DMS153 (cell line): Measurements from ENCODE around the gene CXXC4.

ENCODE experiments used
- DNase-seq: peaks from one replicate; lab custom pipeline; 2025; lab: John Stamatoyannopoulos, UW

CXXC4 gene

DNA sequence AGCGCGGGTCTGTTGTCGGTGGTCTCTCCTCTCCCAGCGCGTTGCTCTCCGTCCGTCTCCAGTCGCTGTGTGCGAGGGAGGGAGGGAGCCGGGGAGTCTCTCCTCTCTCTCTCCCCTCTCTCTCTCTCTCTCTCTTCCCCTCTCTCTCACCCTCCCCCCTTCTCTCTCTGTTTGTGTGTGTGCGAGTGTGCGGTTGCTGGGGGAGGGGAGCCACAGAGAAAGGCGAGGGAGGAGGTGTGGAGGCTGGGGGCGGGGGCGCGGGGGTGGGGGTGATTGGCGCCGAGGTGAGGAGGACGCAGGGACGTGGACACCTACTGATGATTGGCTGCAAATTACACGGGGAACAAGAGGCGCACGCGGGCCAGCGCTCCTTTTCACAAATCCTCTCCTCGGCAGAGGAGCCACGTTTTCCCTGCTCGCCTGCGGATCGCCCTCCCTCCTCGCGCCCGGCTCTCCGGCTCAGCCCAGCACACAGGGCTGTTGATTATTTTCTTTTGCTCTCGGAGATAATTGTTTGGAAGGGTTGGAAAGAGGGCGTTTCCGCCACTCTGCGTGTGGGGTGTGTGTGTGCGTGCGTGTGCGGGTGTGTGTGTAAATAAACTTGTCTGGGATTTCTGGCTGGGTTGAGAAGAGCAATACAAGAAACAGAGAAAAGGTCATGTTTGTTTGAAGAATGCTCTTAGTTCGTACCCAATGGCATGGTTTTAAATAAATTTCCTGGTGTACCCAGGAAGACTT, at the start of gene CXXC4:
Gene CXXC4 (minus strand): TSS at position 73 of the 738 bp plus-strand sequence. CDS start 3,092 bp downstream, outside the sequence.
- DNase-seq, result peak; percentile 91

DNA sequence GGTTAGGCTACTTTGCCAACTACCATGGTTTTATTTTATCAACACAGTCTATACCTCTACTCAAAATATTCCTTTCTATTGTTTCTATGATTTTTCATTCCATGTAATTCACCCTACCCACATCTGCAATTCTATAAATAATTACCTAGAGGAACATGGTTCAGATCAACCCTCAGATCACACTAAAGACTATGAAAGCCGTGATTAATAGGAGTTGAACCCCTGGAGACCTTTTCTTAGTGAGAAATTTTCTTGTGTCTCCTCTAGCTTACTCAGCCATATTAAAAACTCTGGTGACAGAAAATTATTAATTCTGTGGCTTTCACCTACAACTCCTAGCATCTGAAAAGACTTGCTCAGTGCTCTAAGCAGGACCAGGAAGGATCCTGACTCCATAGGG, 38.5 kb upstream of the CXXC4 start:
- DNase-seq, result no peak

DNA sequence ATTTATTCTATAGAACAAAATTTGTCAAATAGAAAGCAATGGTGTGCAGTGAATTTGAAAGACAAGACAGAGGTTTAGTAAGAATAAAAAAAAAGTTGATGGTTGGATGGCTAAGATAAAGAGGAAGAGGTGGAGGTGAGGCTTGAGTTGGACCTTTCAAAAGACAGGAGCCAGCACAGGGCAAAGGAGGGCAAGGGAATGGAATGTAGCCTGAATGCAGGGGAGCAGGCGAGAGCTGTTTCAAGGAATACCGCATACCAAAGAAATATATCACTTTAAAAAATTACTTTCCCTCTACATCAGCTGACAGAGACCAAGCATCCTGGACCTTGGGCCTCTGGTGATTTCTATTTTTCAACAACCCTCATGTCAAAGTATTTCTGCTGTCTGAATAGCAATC, 38.0 kb upstream of the CXXC4 start:
- DNase-seq, result no peak

DNA sequence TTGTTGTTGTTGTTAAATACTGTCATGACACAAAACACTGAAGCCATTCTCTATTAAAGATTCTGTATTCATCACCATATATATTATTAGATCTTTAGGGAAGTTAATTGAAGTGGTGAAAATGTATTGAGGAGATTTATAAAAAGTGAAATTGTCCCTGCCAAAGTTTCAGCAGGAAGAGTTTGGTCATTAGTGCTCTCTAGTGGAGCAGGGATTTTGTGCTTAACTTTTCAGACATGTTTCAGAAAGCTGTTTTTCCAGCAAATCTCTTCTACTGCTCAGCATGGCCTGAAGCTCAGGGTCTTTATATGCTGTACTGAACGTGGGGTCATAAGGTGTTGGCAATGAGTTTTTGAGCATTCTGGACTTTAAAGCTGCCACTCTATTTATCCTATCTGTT, 36.7 kb upstream of the CXXC4 start:
- no peak for DNase-seq

DNA sequence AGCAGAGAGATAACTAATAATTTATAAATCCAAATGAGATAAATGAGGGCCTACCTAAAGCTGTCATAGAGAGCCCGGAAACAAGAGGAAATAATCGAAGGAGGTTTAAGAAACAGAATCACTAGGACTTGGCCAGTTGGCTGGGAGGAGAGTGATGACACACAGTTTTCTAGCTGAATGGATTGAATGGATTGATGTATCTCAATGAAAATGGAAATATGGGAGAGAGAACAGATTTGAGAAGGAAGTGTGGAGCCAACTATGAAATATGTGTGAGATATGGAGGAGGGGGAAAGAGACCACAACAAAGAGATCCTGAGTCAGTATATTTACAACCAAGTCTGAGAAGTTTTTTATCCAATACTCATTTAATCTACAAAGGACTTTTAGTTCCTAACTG, 35.7 kb upstream of the CXXC4 start:
- DNase-seq, result no peak

DNA sequence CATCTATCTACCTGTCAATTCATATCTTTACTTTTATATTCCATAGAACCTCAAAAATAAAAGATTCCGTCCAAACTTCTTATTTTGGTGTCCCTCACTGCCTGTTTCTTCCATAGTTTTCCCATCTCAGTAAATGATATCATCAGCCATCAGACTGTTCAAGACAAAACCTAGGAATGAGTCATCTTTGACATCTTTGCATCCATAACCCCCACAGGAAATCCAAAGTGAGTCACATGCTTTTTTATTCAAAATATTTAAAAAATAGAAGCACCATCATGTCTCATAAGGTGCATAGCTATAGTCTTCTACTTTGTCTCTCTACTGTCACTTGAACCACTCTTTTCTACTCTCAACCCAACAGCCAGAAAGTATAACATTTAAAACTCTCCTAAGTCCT, 29.9 kb upstream of the CXXC4 start:
- DNase-seq, result no peak

DNA sequence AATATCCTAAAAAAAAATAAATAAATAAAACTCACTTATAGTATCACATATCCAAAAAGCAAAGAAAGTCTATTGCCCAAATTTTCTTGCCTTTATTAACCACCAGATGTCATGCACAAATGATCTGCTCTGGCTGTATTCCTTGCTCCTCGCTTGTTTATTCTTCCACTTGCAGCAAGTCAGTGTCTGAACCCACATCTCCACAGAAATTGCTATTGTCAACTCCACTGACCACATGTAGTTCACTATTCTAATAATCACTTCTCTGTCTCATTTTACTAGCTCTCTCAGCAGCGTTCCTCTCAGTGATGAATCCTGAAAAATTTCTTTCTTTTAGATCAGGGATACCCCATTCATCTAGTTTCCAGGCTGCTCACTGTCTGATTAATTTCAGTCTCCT, 29.3 kb upstream of the CXXC4 start:
- DNase-seq, result no peak

DNA sequence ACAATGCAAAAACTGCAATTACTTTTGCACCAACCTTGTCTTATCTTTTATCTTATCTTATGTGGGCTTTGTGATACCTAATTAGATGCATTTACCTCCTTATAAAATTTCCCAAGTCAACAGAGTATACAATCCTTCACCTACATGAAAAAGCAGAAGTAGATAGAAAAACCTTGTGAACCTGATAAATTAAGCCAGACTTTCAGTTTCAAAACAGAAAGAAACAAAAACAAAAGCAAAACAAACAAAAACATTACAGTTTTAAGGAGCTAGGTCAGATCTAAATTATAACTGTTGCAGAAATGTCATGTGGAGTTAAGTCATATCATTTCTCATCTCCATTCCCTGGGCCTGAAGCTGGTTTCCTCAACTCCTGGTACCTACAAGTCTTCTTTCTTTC, 24.9 kb upstream of the CXXC4 start:
- no peak for DNase-seq

DNA sequence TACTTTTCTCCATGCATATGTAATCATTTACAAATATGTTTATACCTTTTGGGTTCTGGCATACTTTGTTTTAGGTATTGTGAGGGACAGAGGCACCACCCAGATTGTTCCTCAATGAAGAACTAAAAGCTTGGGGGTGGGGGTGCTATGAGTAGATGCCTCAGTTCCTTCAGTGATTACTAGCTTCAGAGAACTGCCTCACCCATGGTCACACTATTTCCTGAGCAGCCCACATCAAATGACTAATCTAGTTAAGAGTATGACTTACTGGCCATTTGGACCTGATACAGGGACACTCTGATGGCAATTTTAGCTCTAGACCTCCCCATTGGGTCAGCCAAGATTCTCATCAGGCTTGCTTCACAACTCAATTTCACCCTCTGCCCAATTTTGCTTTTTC, 22.2 kb upstream of the CXXC4 start:
- DNase-seq, result no peak

DNA sequence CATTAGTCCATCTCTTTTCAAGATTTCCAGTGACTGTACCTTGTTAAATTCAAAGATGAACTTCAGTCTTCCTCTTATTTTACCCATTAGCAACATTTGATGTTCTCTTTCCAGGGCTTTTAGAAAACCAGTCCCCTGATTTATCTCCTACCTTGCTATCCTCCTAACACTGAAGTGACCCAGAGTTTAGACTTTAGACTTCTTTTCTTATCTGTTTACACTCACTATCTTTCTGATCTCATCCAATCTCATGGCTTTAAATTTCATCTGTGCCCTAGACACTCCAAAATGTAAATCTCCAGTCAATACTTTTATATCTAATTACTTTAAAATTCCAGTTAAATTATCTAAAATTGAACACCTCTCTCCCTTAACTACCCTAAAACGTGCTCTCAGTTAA, 13.5 kb upstream of the CXXC4 start:
- no peak for DNase-seq

DNA sequence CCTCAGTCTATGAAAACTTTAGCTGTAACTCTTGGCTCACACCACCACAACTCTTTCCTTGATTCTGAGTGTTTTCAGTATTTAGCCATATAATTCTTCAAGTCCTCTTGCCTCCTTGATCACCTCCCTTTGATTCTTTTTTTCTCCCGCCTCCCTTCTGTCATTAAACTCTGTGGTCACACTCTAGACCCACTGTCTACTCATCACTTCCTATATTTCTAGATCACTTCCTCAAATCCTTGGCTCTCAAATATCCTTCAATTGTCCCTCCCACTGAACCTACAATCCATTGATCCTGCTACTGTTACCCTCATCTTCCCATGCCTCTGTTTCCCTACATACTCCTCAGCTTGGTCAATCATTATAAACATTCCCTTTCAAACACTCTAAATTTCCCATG, 12.4 kb upstream of the CXXC4 start:
- DNase-seq, result no peak

DNA sequence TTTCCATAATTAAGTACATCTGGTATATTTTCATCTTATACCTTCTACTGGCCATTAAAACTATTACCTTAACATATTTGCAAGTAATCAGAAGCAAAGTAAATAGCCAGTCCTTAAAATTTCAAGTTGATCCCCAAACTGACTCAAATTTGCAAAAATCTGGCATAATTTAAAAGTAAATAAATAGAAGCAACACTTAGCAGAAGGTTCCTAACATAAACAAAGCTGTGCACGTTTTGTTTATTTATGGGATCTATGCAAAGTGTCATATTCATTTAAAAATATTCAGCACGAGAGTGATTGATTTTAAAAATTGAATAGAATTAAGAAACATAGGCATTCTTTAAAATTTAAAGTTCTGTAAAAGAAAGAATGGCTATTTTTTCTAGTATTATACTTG, 9.8 kb upstream of the CXXC4 start:
- no peak for DNase-seq

DNA sequence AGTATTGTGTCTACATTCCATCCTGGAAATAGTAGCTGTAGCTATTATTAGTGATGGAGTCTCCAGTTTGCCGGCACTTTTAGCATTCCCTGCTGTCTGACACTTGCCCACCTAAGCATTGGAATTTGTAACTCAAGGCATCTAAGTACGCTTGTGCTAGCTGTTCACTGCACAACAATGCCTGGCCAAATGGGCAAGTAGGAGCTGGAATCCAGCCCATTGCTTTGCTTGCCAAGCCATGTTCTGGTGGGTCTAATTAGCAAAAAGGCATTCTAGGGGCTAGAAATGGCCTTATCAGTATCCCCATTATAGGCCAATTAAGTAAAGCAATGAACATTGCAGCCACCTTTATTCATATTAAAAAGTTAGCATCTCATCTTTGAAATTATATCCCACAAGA, 7.8 kb upstream of the CXXC4 start:
- no peak for DNase-seq

DNA sequence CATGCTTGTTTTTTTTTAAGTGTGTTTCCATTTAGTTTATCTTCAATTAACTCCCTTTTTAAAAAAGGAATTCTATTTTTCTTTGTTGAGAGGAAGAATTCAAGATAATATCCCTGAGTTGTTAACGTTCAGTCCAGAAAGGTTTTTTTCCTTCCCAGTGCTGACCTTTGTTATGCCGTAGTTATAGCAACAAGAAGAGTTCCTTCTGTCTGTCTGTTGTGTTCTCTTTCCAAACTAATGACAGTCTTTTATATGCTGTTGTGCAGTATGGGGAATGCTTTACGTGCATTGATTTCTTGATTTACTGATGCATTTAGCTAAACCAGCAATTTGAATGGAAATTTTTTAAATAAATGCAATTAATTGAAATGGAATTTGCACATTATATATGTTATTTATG, 6.6 kb upstream of the CXXC4 start:
- DNase-seq, result peak; percentile 62

DNA sequence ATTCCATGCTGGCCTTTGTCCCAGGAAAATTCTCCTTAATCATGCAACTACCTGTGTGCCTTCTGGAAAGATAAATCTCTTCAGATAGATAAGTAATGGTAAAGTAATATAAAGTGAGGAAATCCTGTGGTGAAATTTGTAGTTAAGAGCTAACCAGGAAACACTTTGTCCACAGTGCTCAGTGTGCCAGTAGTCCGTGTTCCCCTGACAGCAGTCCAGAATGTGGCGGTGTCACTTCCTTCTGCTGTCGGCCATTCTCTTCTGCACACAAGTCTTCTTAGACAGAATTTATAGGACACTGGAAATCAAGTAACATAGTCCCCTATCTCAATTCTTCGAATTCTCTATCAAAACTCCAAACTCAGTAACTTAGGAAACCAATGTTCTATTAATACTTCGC, 5.7 kb upstream of the CXXC4 start:
- peak; percentile 47 for DNase-seq

DNA sequence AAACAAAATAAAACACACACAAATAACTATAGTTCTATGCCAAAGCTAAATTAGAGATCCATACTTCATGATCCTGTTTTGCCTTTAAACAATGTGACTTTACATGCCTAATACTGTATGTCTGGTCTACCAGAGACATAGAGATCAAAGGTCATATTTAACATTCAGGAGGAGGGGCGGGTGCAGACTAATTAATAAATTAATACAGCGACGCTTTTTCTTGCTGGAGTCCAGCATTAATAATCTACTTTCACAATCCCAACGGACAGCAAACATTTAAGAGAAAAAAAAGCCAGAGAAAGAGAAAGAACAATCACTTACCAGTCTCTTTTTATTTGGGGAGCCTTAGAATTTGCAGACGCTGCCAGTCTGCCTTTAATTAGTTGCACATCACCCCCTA, 509 bp downstream of the CXXC4 start:
- no peak for DNase-seq

DNA sequence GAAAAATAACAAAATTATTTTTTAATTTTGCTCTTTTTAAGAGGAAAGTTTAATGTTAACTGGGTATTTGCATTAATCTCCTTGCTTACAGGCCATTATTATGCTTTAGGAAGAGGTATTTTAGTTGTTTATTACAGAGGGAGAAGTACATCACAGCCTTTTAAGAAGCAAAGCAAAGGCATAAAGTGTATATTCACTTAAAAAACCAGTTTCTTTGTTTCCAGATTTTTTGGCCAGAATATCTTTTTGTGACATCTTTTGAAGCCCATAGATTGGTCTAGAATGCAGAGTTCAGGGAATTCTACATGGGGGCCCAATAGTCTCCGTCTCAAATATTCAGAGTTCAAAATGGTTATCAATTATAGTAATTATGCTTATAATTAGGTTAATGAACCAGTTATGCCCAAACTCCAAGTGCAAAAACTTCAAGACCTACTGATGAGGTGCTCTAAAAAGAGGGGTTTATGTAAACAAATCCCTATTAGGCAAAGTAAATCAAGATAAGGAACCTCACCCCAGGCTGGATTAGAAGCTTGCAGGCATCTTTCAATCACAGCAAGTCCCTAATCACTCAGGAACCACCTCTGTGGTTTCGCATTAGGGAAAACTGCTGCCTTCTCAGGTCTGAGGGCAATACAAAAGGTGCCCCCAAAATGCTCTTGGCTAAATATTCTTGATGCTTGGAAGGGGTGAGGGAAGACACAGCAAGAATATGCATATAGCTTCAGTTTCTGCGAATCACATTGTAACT, 1.4 kb downstream of the CXXC4 start:
- no peak for DNase-seq

DNA sequence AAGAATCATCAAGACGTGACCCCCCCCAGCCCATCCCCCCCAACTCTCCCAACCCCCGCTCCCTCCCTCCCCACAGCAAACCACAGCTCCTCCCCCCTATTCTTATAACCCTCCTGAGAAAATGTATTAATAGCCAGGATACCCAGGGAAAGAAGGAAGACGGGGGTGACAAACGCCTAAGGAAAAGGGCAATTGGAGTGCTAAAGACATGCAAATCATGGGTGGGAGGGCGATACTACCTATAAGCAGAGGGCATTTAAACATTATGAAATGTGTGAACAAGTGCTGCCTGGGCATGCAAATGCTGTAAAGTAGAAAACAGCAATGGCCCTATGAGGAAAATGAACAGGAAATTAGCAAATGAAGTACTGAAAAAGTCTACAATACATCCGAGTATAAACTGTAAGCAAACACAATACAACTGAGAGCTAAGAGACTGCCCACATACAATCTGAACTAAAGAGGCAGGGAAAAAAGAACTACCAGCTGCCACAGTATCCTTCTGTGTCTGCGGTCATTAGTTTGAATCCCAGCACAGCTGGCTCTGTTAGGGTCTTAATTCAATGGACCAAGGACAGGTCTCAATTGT, 2.4 kb downstream of the CXXC4 start:
- DNase-seq, result peak; percentile 50

DNA sequence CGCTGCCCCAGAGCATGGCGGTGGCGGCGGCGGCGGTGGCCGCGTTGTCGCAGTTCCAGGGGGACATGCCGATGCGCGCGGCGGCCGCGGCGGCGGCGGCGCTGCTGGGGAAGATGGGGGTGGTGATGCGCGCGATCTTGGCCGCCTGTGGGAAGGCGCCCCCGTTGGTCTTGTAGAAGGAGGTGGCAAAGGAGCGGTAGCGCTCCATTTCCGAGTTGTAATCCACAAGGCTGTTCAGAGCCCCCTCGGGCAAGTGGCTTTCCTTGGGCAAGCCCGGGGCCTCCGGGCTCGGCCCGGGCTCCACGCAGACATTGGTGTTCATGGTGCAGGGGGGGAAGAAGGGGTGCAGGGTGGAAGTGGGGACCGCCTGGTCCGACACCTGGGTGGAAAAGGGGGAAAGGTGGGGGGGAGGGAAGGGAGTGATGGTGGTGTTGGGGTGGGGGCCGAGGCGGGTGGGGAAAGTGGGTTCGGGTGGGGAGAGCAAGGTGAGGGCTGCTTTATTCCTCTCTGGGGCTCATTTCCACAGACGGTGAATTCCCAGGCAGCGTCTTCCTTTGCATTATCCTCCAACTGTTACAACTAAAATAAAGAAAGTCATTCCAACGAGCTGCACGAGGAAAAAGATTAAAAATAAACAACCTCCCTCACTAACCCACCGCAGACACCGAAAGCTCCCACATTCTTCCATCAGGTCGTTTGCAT, 3.1 kb downstream of the CXXC4 start:
- peak; percentile 7 for DNase-seq

DNA sequence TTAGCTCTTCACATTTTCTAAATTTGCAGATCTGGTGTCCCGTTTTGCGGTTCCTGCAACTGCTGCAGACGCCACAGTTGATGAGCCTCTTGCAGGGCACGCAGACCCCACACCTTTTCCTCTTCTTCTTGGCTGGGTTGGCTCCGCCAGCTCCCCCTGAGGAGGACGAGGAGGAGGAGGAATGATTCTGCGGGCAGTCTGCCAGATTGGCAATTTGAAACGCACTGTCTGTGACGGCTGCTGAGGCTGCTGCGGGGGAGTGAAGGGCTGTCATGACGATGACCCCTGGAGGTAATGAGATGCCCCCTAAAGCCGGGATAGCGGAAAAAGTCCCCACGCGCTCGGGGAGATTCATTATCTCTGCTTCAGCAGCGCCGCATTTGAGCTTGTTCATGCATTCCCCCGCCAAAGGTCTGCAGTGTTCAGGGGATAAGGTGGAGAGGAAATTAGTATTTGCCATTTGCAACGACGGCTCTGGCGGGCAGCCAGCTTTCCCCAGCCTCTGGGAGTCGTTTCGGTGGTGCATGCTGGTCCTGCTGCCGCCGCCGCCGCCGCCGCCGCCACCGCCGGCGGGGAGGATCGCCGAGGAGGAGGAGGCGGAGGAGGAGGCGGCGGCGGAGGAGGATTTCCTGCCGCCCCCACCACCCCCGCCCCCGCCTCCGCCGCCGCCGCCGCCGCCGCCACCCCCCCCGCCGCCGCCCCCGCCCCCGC, 3.8 kb downstream of the CXXC4 start:
- peak; percentile 73 for DNase-seq

DNA sequence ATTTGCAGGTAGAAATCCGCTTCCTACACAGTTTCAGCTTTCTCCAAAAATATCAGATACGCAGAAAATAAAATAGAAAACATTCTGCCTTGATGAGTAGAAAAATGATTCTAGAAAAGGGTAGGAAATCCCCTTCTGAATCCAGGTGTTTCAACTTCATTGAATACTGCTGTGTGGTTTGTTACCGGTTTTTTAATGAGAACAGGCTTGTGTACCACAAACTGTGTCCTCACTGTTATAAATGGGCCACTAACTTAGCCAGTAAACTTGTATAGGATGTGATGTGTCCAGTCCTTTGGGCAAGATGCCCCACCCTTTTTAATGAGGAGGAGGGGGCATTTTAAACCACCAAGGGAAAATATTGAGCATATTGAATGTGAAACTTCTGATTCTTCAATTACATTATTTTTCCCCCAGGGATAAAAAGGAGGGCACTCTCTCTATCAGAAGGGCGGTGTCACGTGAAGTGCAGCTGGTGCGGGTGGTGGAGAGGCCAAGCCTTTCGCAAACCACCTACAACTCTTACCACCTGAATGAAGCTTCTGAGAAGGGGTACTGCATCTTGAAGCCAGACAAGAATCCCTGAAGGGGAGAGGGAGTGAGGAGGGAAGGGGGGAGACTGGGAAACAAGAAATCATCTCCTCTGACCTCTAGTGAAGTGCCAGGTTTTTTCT, 4.5 kb downstream of the CXXC4 start:
- no peak for DNase-seq

DNA sequence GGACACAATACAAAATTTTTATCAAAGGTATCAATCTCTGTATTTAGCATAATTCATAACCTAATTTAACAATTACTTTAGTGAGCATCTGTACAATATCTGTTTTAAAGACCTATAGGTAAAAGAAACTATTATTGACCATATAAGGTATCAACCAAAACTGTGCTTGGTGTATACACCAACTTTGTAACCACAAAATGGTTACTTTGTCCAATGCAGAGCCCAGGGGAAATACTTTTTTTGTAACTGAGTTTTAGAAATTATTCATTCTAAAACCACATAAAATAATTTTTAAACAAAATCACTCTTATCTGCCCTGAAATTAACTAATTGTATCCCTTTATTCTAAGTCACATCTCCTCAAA, 5.0 kb downstream of the CXXC4 start:
- DNase-seq, result no peak
